Smooth muscle cell of bladder (primary cell): ENCODE data around the gene GAPDH. TPM values are rescaled to one million over a fixed set of nuclear protein-coding genes. Genes with fewer than 3 reads are reported as not detected.

ENCODE experiments used
- total RNA-seq: library from RNA; depleted of rRNA; stranded (reverse); fragments of >200 nt; gene quantifications from 2 replicates; pipeline ENCODE4 v1.2.3, GENCODE V29; 2014

Gene GAPDH
- total RNA-seq, result 7,747 and 9,147 TPM in 2 replicates

GRCh38 chr12:6533923-6534694 lies at the start of gene GAPDH:
Gene GAPDH, plus strand, starts transcription at chr12:6534517. Its CDS starts 316 bp downstream, at chr12:6534833.

GRCh38 chr12:6492838-6493496 lies 41.4 kb upstream of the GAPDH start, which contains the start of gene MRPL51:
Gene MRPL51, minus strand, starts transcription at chr12:6493262. Its CDS starts 126 bp downstream, at chr12:6493136.

GRCh38 chr12:6493497-6494257 lies 40.6 kb upstream of the GAPDH start, which contains the start of gene NCAPD2:
Gene NCAPD2, plus strand, starts transcription at chr12:6494102. Its CDS starts 997 bp downstream, at chr12:6495099.

Other genes with a start within 250 kb of the GAPDH start
- under 0.01 and 0.09 TPM in 2 replicates for gene PLEKHG6, start 223.8 kb upstream of the GAPDH start, total RNA-seq
- gene TNFRSF1A, start 192.4 kb upstream of the GAPDH start, total RNA-seq, result 99.0 and 112 TPM in 2 replicates
- under 0.01 and 0.37 TPM in 2 replicates for gene SCNN1A, start 159.0 kb upstream of the GAPDH start, total RNA-seq
- gene LTBR, start 150.4 kb upstream of the GAPDH start, total RNA-seq, result 52.3 and 71.6 TPM in 2 replicates
- gene CD27, start 89.6 kb upstream of the GAPDH start, total RNA-seq, result 0.09 and 0.14 TPM in 2 replicates
- gene TAPBPL, start 82.5 kb upstream of the GAPDH start, total RNA-seq, result 8.5 and 11.8 TPM in 2 replicates
- 7.8 and 10.0 TPM in 2 replicates for gene VAMP1, start 63.8 kb upstream of the GAPDH start, total RNA-seq
- gene MRPL51, start 41.3 kb upstream of the GAPDH start, total RNA-seq, result 143 and 163 TPM in 2 replicates
- 26.3 and 28.8 TPM in 2 replicates for gene NCAPD2, start 40.4 kb upstream of the GAPDH start, total RNA-seq
- 11.2 and 13.2 TPM in 2 replicates for gene IFFO1, start 21.5 kb downstream of the GAPDH start, total RNA-seq
- 9.8 and 17.4 TPM in 2 replicates for gene NOP2, start 33.8 kb downstream of the GAPDH start, total RNA-seq
- 189 and 195 TPM in 2 replicates for gene CHD4, start 72.9 kb downstream of the GAPDH start, total RNA-seq
- not detected in 2 replicates for gene LPAR5, start 101.4 kb downstream of the GAPDH start, total RNA-seq
- 0.28 and 0.37 TPM in 2 replicates for gene ACRBP, start 112.9 kb downstream of the GAPDH start, total RNA-seq
- 27.2 and 34.4 TPM in 2 replicates for gene ING4, start 128.6 kb downstream of the GAPDH start, total RNA-seq
- gene ZNF384, start 154.9 kb downstream of the GAPDH start, total RNA-seq, result 6.8 and 10.4 TPM in 2 replicates
- gene PIANP, start 166.3 kb downstream of the GAPDH start, total RNA-seq, result 0.09 TPM in 1 of 2 replicates, not detected in the other
- gene COPS7A, start 189.5 kb downstream of the GAPDH start, total RNA-seq, result 78.9 and 89.7 TPM in 2 replicates
- gene MLF2, start 218.6 kb downstream of the GAPDH start, total RNA-seq, result 106 and 115 TPM in 2 replicates
- 18.7 and 28.0 TPM in 2 replicates for gene PTMS, start 231.8 kb downstream of the GAPDH start, total RNA-seq
- gene LAG3, start 238.0 kb downstream of the GAPDH start, total RNA-seq, result 0.14 and 0.18 TPM in 2 replicates